Renal cortical epithelial cell (primary cell): ENCODE measurements around the gene MED15. TPM values are rescaled to one million over a fixed set of nuclear protein-coding genes. Genes with fewer than 3 reads are reported as not detected.
A peak's percentile ranks its signal among the peaks of the same experiment; 100 is the strongest.
"Not testable (repeated sequence)": the region's sequence is repeated elsewhere in the genome, so short reads cannot be mapped to it uniquely, and the experiment has no call there.

Experiments used
- DNase-seq: peaks from one replicate; pipeline ENCODE4 v3.0.0-alpha.2; 2011; ENCODE audit warnings: low read depth
- total RNA-seq: library from RNA; depleted of rRNA; stranded (reverse); fragments of >200 nt; gene quantifications from 2 replicates; pipeline ENCODE4 v1.2.3, GENCODE V29; 2014

Gene MED15
- total RNA-seq, 1 donor from 2014 or later = 69.2 TPM

- no peak for DNase-seq
Measured at GRCh38 chr22:20600137-20600673, 92.8 kb downstream of the MED15 start.

GRCh38 chr22:20601308-20601707 lies 93.9 kb downstream of the MED15 start:
- no peak for DNase-seq

GRCh38 chr22:20602609-20603164 lies 95.3 kb downstream of the MED15 start:
- no peak for DNase-seq

GRCh38 chr22:20604092-20604747 lies 96.8 kb downstream of the MED15 start:
- no peak for DNase-seq

GRCh38 chr22:20604776-20605221 lies 97.4 kb downstream of the MED15 start:
- no peak for DNase-seq

GRCh38 chr22:20605328-20605727 lies 97.9 kb downstream of the MED15 start:
- no peak for DNase-seq

- DNase-seq = peak; percentile 59
Measured at GRCh38 chr22:20606041-20606783, 98.8 kb downstream of the MED15 start.

GRCh38 chr22:20606784-20607128 lies 99.3 kb downstream of the MED15 start:
- no peak for DNase-seq

- DNase-seq = no peak
Measured at GRCh38 chr22:20607157-20607907, 99.9 kb downstream of the MED15 start.

GRCh38 chr22:20610243-20610686 lies 102.9 kb downstream of the MED15 start:
- DNase-seq = no peak

GRCh38 chr22:20610757-20611156 lies 103.3 kb downstream of the MED15 start:
- no peak for DNase-seq

- DNase-seq = no peak
Measured at GRCh38 chr22:20611418-20611817, 104.0 kb downstream of the MED15 start.

GRCh38 chr22:20613301-20613700 lies 105.9 kb downstream of the MED15 start:
- no peak for DNase-seq

- DNase-seq = peak; percentile 31
Measured at GRCh38 chr22:20615021-20615420, 107.6 kb downstream of the MED15 start.

GRCh38 chr22:20615533-20616450 lies 108.4 kb downstream of the MED15 start:
- no peak for DNase-seq

GRCh38 chr22:20616451-20617043 lies 109.1 kb downstream of the MED15 start:
- DNase-seq = no peak

GRCh38 chr22:20618488-20618887 lies 111.1 kb downstream of the MED15 start:
- DNase-seq = no peak

- DNase-seq = no peak
Measured at GRCh38 chr22:20619045-20619892, 111.9 kb downstream of the MED15 start.

GRCh38 chr22:20619893-20620194 lies 112.4 kb downstream of the MED15 start:
- DNase-seq = not testable (repeated sequence)

- no peak for DNase-seq
Measured at GRCh38 chr22:20621162-20621561, 113.8 kb downstream of the MED15 start.
